KBM-7 (cell line): ENCODE results near the gene RFPL3.
"Not testable (repeated sequence)": the region's sequence is repeated elsewhere in the genome, so short reads cannot be mapped to it uniquely, and the experiment has no call there.

Source experiments
- DNase-seq: peaks from one replicate; pipeline ENCODE4 v3.0.0-alpha.2; 2015
- in situ Hi-C: fragments of 300-500 bp; cut with MboI; formaldehyde crosslinking; loops from 2 replicates; pipeline ENCODE4 v1.14.3; 2020; ENCODE audit warnings: low sequenced_read_pairs, low pct_unique_long_range_greater_than_20kb, mixed read lengths

The RFPL3 gene

DNA sequence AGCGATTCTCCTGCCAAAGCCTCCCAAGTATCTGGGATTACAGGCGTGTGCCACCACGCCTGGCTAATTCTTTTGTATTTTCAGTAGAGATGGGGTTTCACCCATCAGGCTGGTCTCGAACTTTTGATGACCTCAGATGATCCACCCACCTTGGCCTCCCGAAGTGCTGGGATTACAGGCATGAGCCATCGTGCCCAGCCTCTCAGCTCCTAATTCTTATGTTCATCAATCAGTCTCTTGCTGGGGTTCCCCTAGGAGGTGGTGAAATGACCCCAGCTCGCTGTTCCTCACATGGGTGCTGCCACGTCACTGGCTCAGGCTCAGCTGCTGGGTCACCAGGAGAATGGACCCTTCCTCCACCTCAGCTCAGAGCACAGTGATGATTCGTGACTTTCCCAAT lies at the start of gene RFPL3:
Gene RFPL3, plus strand, starts transcription at position 301 of the 400 bp plus-strand sequence. CDS start 205 bp downstream, outside the sequence.
- in situ Hi-C loops, DNase-seq: not testable (repeated sequence)

GRCh38 chr22:32308191-32308590 lies 49.5 kb upstream of the RFPL3 start:
- in situ Hi-C loops = no loop called here
- DNase-seq = no peak

- in situ Hi-C loops = no loop called here
- DNase-seq = no peak
These were observed 48.7 kb upstream of the RFPL3 start for GRCh38 chr22:32308934-32309333.

DNA sequence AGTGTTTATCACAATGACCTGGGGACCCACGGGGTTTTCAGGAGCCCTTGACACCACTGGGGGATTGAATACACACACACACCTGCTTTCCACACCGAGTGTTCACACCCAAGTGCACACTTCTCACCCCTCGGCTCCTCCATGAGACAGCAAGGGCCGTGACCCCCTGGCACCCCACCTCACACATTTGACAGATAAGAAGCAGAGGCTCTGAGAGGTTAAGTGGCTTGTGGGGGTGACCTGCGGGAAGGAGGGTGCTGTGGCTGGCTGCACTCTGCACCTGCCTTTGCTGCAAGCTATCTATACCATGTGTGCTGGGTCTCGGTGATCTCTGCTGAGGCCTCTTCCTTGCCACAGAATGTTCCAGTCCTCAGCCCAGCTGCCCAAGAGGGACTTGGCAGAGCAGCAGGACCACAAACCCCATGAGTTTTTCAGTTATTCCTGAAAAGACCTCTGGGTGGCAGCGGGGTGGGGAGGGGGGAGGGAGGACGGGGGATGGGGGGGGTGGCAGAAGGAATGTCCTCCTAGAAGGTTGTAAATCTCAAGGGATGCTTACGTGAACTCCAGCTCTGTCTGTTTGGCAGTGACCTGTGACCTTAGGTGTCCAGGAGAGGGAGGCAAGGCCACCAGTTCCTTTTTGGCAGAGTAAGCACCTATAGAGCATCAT lies 47.9 kb upstream of the RFPL3 start:
- in situ Hi-C loops = no loop called here
- no peak for DNase-seq

DNA sequence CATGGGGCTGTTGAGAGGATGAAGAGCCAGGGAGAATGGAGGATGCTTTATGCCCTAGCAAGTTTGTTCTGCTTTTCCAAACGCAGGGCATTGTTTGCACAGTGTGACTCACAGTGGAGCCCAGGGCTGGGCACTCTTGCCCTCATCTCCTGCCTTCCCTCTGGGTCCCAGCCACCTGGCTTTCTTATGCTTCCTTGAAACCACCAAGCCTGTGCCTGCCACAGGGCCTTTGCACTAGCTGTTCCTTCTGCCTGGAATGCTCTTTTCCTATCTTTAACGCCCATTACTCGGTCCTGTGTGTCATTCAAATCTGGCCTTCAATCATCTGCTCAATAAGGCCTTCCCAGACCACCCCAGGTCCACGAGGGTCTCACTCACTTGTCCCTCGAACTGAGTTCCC lies 46.9 kb upstream of the RFPL3 start:
- DNase-seq = no peak

DNA sequence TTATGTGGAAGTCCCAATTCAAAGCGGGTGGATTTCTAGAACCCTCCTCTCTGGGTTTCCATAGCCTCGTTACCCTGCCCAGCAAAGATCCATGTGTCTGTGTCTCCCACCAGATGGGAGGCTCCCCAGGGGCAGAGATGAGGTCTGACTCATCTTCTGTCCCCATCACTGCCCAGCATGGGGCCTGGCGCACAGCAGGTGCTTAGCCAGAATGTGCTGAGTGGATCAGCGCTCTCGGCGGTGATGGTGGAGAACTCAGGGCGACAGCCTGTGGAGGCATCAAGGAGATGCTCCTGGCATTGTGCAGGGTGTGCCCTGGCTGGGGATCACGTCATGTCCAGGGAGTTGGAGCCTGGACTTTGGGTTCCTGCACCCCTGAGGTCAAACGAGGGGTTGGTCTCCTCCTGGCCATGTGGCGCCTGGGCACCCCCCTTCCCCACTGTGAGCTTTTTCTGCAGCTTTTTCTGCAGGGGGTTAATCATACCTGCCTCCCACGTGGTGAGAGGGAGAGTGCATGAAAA lies 46.1 kb upstream of the RFPL3 start:
- DNase-seq = no peak
- in situ Hi-C loops = no loop called here

More for the DNA sequence above, 46.9 kb upstream of the RFPL3 start:
- in situ Hi-C loops = no loop called here

DNA sequence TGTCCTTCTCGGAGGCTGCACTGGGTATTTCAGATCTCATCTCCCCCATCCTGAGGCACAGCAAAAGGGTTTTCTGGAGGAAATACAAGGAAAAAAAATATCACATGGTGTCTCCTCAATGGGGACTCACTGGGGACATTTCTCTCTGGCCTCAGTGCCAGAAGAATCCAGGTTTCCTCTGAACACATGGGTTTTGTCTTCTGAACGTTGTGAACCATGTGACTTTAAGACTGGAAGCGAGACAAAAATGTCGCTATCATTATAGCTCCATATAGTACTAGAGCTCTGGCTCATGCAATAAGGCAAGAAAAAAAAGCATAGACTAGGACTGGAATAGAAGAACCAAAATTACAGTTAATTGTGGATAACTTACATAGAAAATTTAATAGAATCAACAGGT lies 44.9 kb upstream of the RFPL3 start:
- DNase-seq = no peak
- in situ Hi-C loops = no loop called here

DNA sequence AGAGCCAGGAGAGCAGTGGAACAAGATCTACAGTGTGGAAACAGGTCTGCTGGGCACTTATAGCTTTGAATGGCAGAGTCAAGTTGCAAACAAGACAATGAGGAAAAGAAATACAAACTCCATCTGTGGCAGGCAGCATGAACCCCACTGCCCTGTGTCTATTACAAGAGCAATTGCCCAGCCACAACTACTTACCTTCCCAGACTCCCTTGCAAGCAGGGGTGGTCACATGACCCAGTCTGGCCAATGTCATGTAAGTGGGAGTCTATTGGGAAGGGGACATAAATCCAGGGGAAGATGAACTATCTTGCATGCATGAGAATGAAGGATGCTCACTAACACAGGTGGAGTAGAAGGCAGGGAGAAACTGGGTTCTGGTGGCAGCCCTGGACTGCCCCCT lies 44.1 kb upstream of the RFPL3 start:
- no peak for DNase-seq
- in situ Hi-C loops = no loop called here

GRCh38 chr22:32317524-32317923 lies 40.1 kb upstream of the RFPL3 start:
- in situ Hi-C loops = no loop called here

GRCh38 chr22:32318361-32318760 lies 39.3 kb upstream of the RFPL3 start:
- in situ Hi-C loops = no loop called here
- no peak for DNase-seq

More at GRCh38 chr22:32317524-32317923, 40.1 kb upstream of the RFPL3 start:
- DNase-seq = no peak

DNA sequence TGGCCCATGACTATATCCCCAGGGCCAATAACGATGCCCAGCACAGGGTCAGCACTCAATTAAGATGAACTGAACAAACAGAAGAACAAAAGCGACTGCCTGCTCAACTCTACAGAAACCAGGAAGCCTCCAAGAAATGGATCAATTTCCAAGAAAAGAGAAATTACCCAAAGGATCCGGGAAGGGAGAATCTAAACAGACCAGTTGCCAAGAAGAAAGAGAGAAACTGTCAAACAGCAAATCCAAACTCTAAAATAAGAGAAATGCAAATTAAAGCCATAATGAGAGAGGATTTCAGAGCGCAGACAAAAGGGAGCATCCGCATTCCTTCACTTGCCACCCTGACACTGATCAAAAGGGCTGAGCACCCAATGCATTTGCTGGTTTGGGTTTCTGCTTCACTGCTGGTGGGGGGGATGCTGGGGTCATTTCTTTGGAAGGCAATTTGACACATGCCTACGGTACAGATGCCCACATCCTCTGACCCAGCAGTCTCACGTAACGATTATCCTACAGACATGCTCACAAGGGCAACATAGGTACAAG lies 37.7 kb upstream of the RFPL3 start:
- no peak for DNase-seq
- in situ Hi-C loops = no loop called here

GRCh38 chr22:32322986-32323385 lies 34.7 kb upstream of the RFPL3 start:
- no peak for DNase-seq
- in situ Hi-C loops = no loop called here

DNA sequence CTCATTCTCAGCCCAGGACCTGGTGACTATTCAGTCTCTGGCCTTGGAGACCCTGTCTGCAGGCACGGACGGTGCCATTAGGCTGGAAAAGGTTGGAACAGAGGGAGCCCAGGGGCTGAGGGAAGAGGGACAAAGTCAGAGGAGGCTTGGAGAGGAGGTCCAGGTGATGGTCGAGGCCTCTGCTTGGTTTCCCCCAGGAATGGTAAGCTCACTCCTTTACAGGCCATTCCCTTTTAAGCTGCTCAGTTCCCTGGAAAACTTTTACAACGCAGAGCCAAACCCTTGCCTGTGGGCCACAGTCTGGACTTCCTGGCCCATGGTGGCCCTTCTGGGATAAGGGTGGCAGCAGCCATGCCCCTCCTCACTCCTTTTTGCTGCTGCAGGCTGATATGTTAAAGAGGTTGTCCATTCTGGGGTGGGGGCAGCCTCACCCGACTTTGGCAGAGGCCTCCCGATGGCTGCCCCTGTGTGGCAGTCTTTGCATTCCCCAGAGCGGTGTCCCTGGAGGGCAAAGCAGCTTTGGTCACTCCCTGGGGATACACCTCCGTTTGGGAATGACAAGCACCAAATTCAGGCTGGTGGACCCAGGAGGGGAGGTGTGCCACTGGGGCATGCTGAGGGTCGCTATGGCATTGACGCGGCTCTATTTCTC lies 34.0 kb upstream of the RFPL3 start:
- DNase-seq = no peak
- in situ Hi-C loops = no loop called here

GRCh38 chr22:32324505-32325415 lies 32.9 kb upstream of the RFPL3 start:
- DNase-seq = no peak
- in situ Hi-C loops = no loop called here

DNA sequence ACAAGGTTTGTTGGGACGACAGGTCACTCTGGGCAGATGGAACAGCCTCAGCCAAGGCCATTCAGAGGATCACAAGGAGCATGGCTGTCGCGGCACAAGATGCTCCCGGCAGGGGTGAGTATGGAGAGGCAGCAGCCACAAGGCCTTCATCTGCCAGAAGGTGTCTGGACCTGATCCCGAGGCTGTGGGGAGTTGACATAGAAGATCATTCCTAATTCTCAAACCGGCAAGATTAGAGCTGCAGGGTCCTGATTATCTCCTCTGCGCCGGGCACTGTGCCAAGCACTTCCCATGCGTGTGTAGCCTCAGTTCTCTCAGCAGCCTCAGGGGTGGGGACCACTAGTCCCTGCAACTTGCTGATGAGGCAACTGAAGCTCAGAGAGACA lies 32.3 kb upstream of the RFPL3 start:
- in situ Hi-C loops = no loop called here
- DNase-seq = no peak

DNA sequence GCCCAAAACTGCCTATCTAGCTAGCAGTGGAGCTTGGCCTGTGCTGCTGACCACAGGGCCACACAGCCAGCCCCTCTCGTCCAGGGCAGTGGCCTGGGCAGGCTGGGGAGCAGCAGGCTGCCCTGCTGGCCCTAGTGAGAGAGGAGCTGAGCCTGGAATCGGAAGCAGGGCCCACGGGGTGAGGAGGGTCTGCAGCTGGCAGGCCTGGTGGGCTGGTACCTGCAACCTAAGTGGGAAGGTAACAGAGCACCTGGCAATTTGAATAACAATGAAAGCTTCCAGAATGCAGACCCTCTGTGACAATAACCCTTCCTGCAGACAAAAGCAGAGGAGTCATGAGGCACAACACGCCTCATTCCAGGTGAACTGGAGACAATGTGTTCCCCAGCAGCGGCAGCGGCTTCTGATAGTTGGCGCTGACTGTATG lies 31.8 kb upstream of the RFPL3 start:
- DNase-seq = no peak
- in situ Hi-C loops = no loop called here

DNA sequence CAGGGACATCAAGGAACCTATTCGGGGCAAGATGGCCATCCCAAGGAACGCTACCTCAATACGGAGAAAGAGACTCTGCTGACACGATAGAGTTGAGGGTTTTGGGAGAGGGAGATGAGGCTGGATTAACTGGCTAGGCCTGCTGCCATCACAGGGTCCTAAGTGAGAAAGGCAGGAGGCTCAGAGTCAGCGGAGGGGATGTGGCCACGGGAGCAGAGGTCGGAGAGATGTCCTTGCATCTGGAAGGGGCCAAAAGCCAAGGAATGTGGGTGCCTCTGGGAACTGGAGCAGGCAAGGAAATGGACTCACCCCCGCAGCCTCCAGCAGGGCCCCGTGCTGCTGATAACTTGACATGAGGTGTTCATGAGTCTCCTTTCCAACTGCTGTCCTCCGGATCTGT lies 31.0 kb upstream of the RFPL3 start:
- no peak for DNase-seq
- in situ Hi-C loops = no loop called here

GRCh38 chr22:32327066-32327465 lies 30.6 kb upstream of the RFPL3 start:
- DNase-seq = no peak
- in situ Hi-C loops = no loop called here

GRCh38 chr22:32327596-32328171 lies 30.0 kb upstream of the RFPL3 start:
- in situ Hi-C loops = no loop called here
- no peak for DNase-seq
